Peyer's patch (tissue), 4 donors: ENCODE measurements around the gene AP2S1. TPM values are rescaled to one million over a fixed set of nuclear protein-coding genes. Genes with fewer than 3 reads are reported as not detected.
"Not testable (repeated sequence)": the region's sequence is repeated elsewhere in the genome, so short reads cannot be mapped to it uniquely, and the experiment has no call there.

Experiments
- DNase-seq, 3 donors: peaks; one replicate each; pipeline ENCODE4 v3.0.0-alpha.2; 2017 to 2019
- H3K27ac ChIP-seq, 4 donors: fragments of 200-600 bp; sonication (generic); one replicate each; pipeline ENCODE4 v1.5.1; 2016 to 2019
- H3K27me3 ChIP-seq, 2 donors: fragments of 200-600 bp; sonication (generic); one replicate each; pipeline ENCODE4 v1.5.1; 2019
- H3K36me3 ChIP-seq, 3 donors: fragments of 200-600 bp; sonication (generic); one replicate each; pipeline ENCODE4 v1.5.1; 2016 to 2019
- H3K4me1 ChIP-seq, 4 donors: fragments of 200-600 bp; sonication (generic); one replicate each; pipeline ENCODE4 v1.5.1; 2016 to 2019
- H3K4me3 ChIP-seq, 4 donors: fragments of 200-600 bp; sonication (generic); 1 replicate in 3 of 4; 2 replicates in 1 of 4; pipeline ENCODE4 v1.5.1; 2016 to 2019; ENCODE audit warnings: mild to moderate bottlenecking in 1 of 4
- H3K9me3 ChIP-seq, 4 donors: fragments of 200-600 bp; sonication (generic); one replicate each; pipeline ENCODE4 v1.5.1; 2016 to 2019; ENCODE audit warnings: mild to moderate bottlenecking in 1 of 4
- CTCF ChIP-seq, 6 experiments: fragments of 450-650 bp in 4 of 6; fragments of 200-600 bp in 2 of 6; sonication (generic) in 1 of 6; IDR thresholded peaks; one replicate each; pipeline ENCODE4 v1.5.1; 2017 to 2019; ENCODE audit warnings: antibody characterized with exemption in 6 of 6, mild to moderate bottlenecking in 3 of 6, moderate library complexity in 1 of 6
- POLR2A ChIP-seq, 2 donors: fragments of 450-650 bp; IDR thresholded peaks; one replicate each; pipeline ENCODE4 v1.5.1; 2017; ENCODE audit warnings: antibody characterized with exemption in 2 of 2, mild to moderate bottlenecking in 2 of 2, moderate library complexity in 2 of 2
- total RNA-seq, 4 donors: library from RNA; depleted of rRNA; stranded (reverse); fragments of >200 nt; gene quantifications; one replicate each; pipeline ENCODE4 v1.1.0, GENCODE V29; 2016

AP2S1 gene
- total RNA-seq, 4 donors from 2014 or later, result 56.9 to 83.6 (median 64.5) TPM

- Histone ChIP-seq H3K4me1 (peaks cover 0 to 20% (median 3%) of the 10 kb centered on the region in 4 donors), H3K9me3 (no peaks in the 10 kb centered on the region), H3K27me3 (no peaks in the 10 kb centered on the region), H3K4me3 (peak overlapping the region; percentile 16 to 39 (median 29)), H3K36me3 (no peaks in the 10 kb centered on the region), H3K27ac (peak overlapping the region; percentile 58 to 81 (median 71))
- TF ChIP-seq CTCF (IDR thresholded peaks at IDR 0.05) (peak; percentile 32 to 93 (median 77)), POLR2A (IDR thresholded peaks at IDR 0.05) (no peak)
- peak; percentile 92 to 97 (median 95) for DNase-seq
Observed at GRCh38 chr19:46856062-46857022, 5.7 kb upstream of the AP2S1 start.

GRCh38 chr19:46854698-46855097, 4.1 kb upstream of the AP2S1 start:
- not testable (repeated sequence) for H3K4me3 ChIP-seq, H3K9me3 ChIP-seq, H3K36me3 ChIP-seq, H3K27me3 ChIP-seq
- Histone ChIP-seq H3K27ac (peak overlapping the region in 1 of 4 donors; percentile 53), H3K4me1 (peaks cover 2 to 22% (median 8%) of the 10 kb centered on the region in 4 donors)
- peak in 1 of 3 donors; percentile 39 for DNase-seq

GRCh38 chr19:46852830-46853229, 2.2 kb upstream of the AP2S1 start:
- TF ChIP-seq CTCF (IDR thresholded peaks at IDR 0.05) (no peak), POLR2A (IDR thresholded peaks at IDR 0.05) (no peak)
- Histone ChIP-seq H3K27ac (no peak overlapping the region), H3K4me1 (peaks cover 4 to 19% (median 11%) of the 10 kb centered on the region in 4 donors), H3K4me3 (no peak overlapping the region), H3K9me3 (no peaks in the 10 kb centered on the region), H3K27me3 (no peaks in the 10 kb centered on the region), H3K36me3 (no peaks in the 10 kb centered on the region)
- no peak for DNase-seq

- no peak for TF ChIP-seq CTCF (IDR thresholded peaks at IDR 0.05)
- TF ChIP-seq POLR2A (IDR thresholded peaks at IDR 0.05), result no peak
- Histone ChIP-seq H3K4me1 (peaks cover 4 to 10% (median 7%) of the 10 kb centered on the region in 4 donors), H3K9me3 (no peaks in the 10 kb centered on the region), H3K36me3 (peaks cover 0 to 12% (median 0%) of the 10 kb centered on the region in 3 donors), H3K27me3 (no peaks in the 10 kb centered on the region), H3K4me3 (peak overlapping the region; percentile 65 to 93 (median 86)), H3K27ac (peak overlapping the region; percentile 77 to 90 (median 86))
- DNase-seq, result peak in 1 of 3 donors; percentile 45
Observed at GRCh38 chr19:46849610-46850009, 1.0 kb downstream of the AP2S1 start.

GRCh38 chr19:46848389-46848788, 2.3 kb downstream of the AP2S1 start:
- TF ChIP-seq POLR2A (IDR thresholded peaks at IDR 0.05) (no peak), CTCF (IDR thresholded peaks at IDR 0.05) (no peak)
- peaks cover 4 to 10% (median 7%) of the 10 kb centered on the region in 4 donors for H3K4me1 ChIP-seq
- H3K36me3 ChIP-seq, result peaks cover 0 to 24% (median 0%) of the 10 kb centered on the region in 3 donors
- no peaks in the 10 kb centered on the region for H3K9me3 ChIP-seq
- no peak for DNase-seq
- H3K27me3 ChIP-seq, result no peaks in the 10 kb centered on the region
- no peak overlapping the region for H3K4me3 ChIP-seq
- H3K27ac ChIP-seq, result peak overlapping the region in 1 of 4 donors; percentile 90

- DNase-seq, result peak in 1 of 3 donors; percentile 18
- H3K27ac ChIP-seq, result no peak overlapping the region
- H3K36me3 ChIP-seq, result peaks cover 0 to 32% (median 0%) of the 10 kb centered on the region in 3 donors
- TF ChIP-seq POLR2A (IDR thresholded peaks at IDR 0.05) (no peak), CTCF (IDR thresholded peaks at IDR 0.05) (no peak)
- no peaks in the 10 kb centered on the region for H3K9me3 ChIP-seq
- H3K4me3 ChIP-seq, result no peak overlapping the region
- no peaks in the 10 kb centered on the region for H3K27me3 ChIP-seq
- H3K4me1 ChIP-seq, result peaks cover 4 to 10% (median 7%) of the 10 kb centered on the region in 4 donors
Observed at GRCh38 chr19:46847528-46847927, 3.1 kb downstream of the AP2S1 start.
